ENCODE data around the gene FADS6. TPM values are rescaled to one million over a fixed set of nuclear protein-coding genes. Genes with fewer than 3 reads are reported as not detected.
A peak's percentile ranks its signal among the peaks of the same experiment; 100 is the strongest.

FADS6 gene
- total and polyA plus RNA-seq, 2 donors (not counting 3 experiments of a cell fraction or from before 2014, with no cell fraction given): not detected

GRCh38 chr17:74861662-74862107 is 31.7 kb downstream of the FADS6 start:
- Histone ChIP-seq H3K27me3 (ENCODE audit: control insufficient read depth in 2 of 2, insufficient read depth in 2 of 2, low read length in 2 of 2) (peaks cover 35% of the 10 kb centered on the region in 2 experiments), H3K9me1 (replicated peaks; ENCODE audit: control insufficient read depth, extremely low read depth, insufficient read depth, low read length) (no peaks in the 10 kb centered on the region), H3K9me3 (replicated peaks; ENCODE audit: control insufficient read depth, insufficient read depth, low read length) (no peaks in the 10 kb centered on the region), H2AFZ (ENCODE audit: low read depth, low read length) (no peak overlapping the region), H3K9ac (replicated peaks; ENCODE audit: extremely low read depth, insufficient read depth, low read length) (no peak overlapping the region), H3K36me3 (ENCODE audit: control insufficient read depth in 2 of 2, extremely low read depth in 1 of 2, insufficient read depth in 2 of 2, low read length in 2 of 2) (no peaks in the 10 kb centered on the region), H3K27ac (ENCODE audit: insufficient read depth, low read depth, low read length) (no peak overlapping the region), H3K4me1 (ENCODE audit: control insufficient read depth, extremely low read depth, insufficient read depth, low read length) (peaks cover 7% of the 10 kb centered on the region), H4K20me1 (replicated peaks; ENCODE audit: control insufficient read depth, extremely low read depth, insufficient read depth, low read length) (no peaks in the 10 kb centered on the region), H3K4me2 (ENCODE audit: insufficient read depth, low read length) (no peak overlapping the region), H3K79me2 (ENCODE audit: control insufficient read depth, insufficient read depth, low read length) (no peaks in the 10 kb centered on the region), H3K4me3 (replicated peaks in 1 of 3; ENCODE audit: insufficient read depth in 1 of 3, low read depth in 1 of 3, low read length in 3 of 3) (no peak overlapping the region)
- FAIRE-seq: no peak
- DNase-seq (ENCODE audit: low read depth, low spot score): no peak
- dilution Hi-C loops (cut with MboI; ENCODE audit: extremely low pct_ligation_motif_present, low sequenced_read_pairs): no loop called here
- intact Hi-C loops (cut with micrococcal nuclease): loop anchor here (1.0 kb wide), 4 partner anchors 18 to 117 kb away; partner anchors contain the start of gene NHERF1
- TF ChIP-seq JUN (IDR thresholded peaks at IDR 0.05; ENCODE audit: borderline replicate concordance, insufficient read depth, insufficient read length, low read depth): no peak
- TF ChIP-seq EZH2 (IDR thresholded peaks at IDR 0.05; ENCODE audit: borderline replicate concordance, low read depth, low read length, severe bottlenecking): peak; percentile 60
- ChIA-PET CTCF (interaction anchor here (0.9 to 14.2 kb wide), 21 partner anchors 9 to 204 kb away, joined by 3 to 325 read pairs (median 7); partner anchors contain the start of genes FDXR and NAT9), POLR2A (interaction anchor here (1.3 kb wide), 1 partner anchor 11 kb away, joined by 6 read pairs; the partner anchor contains the start of gene FDXR)
- no TSS peak for BruUV-seq (replicated peaks)

- no TSS peak for BruUV-seq (replicated peaks)
- Histone ChIP-seq H3K9me1 (replicated peaks; ENCODE audit: control insufficient read depth, extremely low read depth, insufficient read depth, low read length) (no peaks in the 10 kb centered on the region), H3K79me2 (ENCODE audit: control insufficient read depth, insufficient read depth, low read length) (no peaks in the 10 kb centered on the region), H3K27me3 (ENCODE audit: control insufficient read depth in 2 of 2, insufficient read depth in 2 of 2, low read length in 2 of 2) (peaks cover 35 to 38% of the 10 kb centered on the region in 2 experiments), H3K36me3 (ENCODE audit: control insufficient read depth in 2 of 2, extremely low read depth in 1 of 2, insufficient read depth in 2 of 2, low read length in 2 of 2) (no peaks in the 10 kb centered on the region), H3K4me3 (replicated peaks in 1 of 3; ENCODE audit: insufficient read depth in 1 of 3, low read depth in 1 of 3, low read length in 3 of 3) (no peak overlapping the region), H3K9ac (replicated peaks; ENCODE audit: extremely low read depth, insufficient read depth, low read length) (no peak overlapping the region), H4K20me1 (replicated peaks; ENCODE audit: control insufficient read depth, extremely low read depth, insufficient read depth, low read length) (no peaks in the 10 kb centered on the region), H2AFZ (ENCODE audit: low read depth, low read length) (no peak overlapping the region), H3K4me2 (ENCODE audit: insufficient read depth, low read length) (no peak overlapping the region), H3K4me1 (ENCODE audit: control insufficient read depth, extremely low read depth, insufficient read depth, low read length) (peaks cover 7% of the 10 kb centered on the region), H3K27ac (ENCODE audit: insufficient read depth, low read depth, low read length) (no peak overlapping the region), H3K9me3 (replicated peaks; ENCODE audit: control insufficient read depth, insufficient read depth, low read length) (no peaks in the 10 kb centered on the region)
- dilution Hi-C loops (cut with MboI; ENCODE audit: extremely low pct_ligation_motif_present, low sequenced_read_pairs) (no loop called here), intact Hi-C loops (cut with micrococcal nuclease) (loop anchor here (1.0 kb wide), 1 partner anchor 18 kb away; no protein-coding TSS in a partner anchor)
- CTCF ChIA-PET: interaction anchor here (1.4 to 14.2 kb wide), 15 partner anchors 9 to 203 kb away, joined by 3 to 325 read pairs (median 14); partner anchors contain the start of genes FDXR and NAT9
- TF ChIP-seq CTCF (IDR thresholded peaks at IDR 0.05; ENCODE audit: extremely low read depth in 1 of 2, insufficient read depth in 1 of 2, low read depth in 1 of 2, low read length in 2 of 2) (no peak), EZH2 (IDR thresholded peaks at IDR 0.05; ENCODE audit: borderline replicate concordance, low read depth, low read length, severe bottlenecking) (peak; percentile 95)
- DNase-seq (ENCODE audit: low read depth, low spot score): no peak
- POLR2A ChIA-PET: no interaction called here
- no peak for FAIRE-seq
These were observed 32.4 kb downstream of the FADS6 start for GRCh38 chr17:74860872-74861661.

Measured in endothelial cell of umbilical vein (primary cell).